GM06990 (cell line): ENCODE results near the gene PGGHG.

Experiments used
- DNase-seq: peaks from one replicate; pipeline ENCODE4 v3.0.0-alpha.2; 2011; ENCODE audit not compliant: insufficient read length; ENCODE audit errors: extremely low read depth
- H3K27me3 ChIP-seq: replicated peaks from 2 replicates; pipeline ENCODE4 v1.6.0; 2011; ENCODE audit warnings: low read length; ENCODE audit not compliant: control insufficient read depth, insufficient read depth
- H3K36me3 ChIP-seq: 2 replicates; pipeline ENCODE4 v1.5.1; 2011; ENCODE audit warnings: low read length; ENCODE audit not compliant: control insufficient read depth, insufficient read depth
- H3K4me3 ChIP-seq: replicated peaks from 2 replicates; pipeline ENCODE4 v1.5.1; 2011; ENCODE audit warnings: low read depth, mild to moderate bottlenecking, control low read depth, low read length
- CTCF ChIP-seq: IDR thresholded peaks from 2 replicates; pipeline ENCODE4 v1.5.1; 2011; ENCODE audit warnings: low read length, control low read depth, mild to moderate bottlenecking, inconsistent platforms; ENCODE audit not compliant: insufficient read depth, poor library complexity, severe bottlenecking

Gene PGGHG

DNA sequence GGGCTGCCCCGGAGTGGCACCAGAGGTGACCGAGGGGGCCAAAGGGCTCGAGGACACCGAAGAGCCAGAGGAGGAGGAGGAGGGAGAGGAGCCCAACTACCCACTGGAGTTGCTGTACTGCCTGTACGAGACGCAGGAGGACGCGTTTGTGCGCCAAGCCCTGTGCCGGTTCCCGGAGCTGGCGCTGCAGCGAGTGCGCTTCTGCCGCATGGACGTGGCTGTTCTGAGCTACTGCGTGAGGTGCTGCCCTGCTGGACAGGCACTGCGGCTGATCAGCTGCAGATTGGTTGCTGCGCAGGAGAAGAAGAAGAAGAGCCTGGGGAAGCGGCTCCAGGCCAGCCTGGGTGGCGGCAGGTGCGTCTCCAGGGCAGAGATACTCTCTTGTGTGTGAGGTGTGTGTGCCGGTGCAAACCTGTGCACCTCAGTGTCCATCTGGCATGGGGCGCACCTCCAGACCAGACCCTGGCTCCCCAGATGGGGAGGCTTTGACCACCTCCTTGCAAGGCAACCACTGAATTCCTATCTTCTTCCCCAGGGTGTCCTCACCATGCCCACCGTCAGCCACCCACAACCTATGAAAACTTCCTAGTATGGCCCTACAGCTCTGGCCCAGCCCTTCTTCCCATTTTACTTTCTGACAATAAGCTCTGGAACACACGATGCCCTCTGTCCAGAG lies 7.3 kb upstream of the PGGHG start:
- DNase-seq: no peak
- Histone ChIP-seq H3K36me3 (no peaks in the 10 kb centered on the region), H3K27me3 (peaks cover 2% of the 10 kb centered on the region; the same call in 1 of the 2 replicates), H3K4me3 (no peak overlapping the region)
- no peak for TF ChIP-seq CTCF

GRCh38 chr11:282171-282570 lies 6.8 kb upstream of the PGGHG start:
- H3K4me3 ChIP-seq: no peak overlapping the region
- H3K36me3 ChIP-seq: no peaks in the 10 kb centered on the region
- no peak for TF ChIP-seq CTCF
- H3K27me3 ChIP-seq: peaks cover 2% of the 10 kb centered on the region; the same call in 1 of the 2 replicates
- DNase-seq: no peak

- H3K36me3 ChIP-seq: no peaks in the 10 kb centered on the region
- no peak for TF ChIP-seq CTCF
- H3K27me3 ChIP-seq: peaks cover 2% of the 10 kb centered on the region; the same call in 1 of the 2 replicates
- no peak overlapping the region for H3K4me3 ChIP-seq
- DNase-seq: no peak
These were observed 6.1 kb upstream of the PGGHG start for GRCh38 chr11:282630-283360.

- no peak overlapping the region for H3K4me3 ChIP-seq
- DNase-seq: no peak
- TF ChIP-seq CTCF: no peak
- no peaks in the 10 kb centered on the region for H3K36me3 ChIP-seq
- peaks cover 2% of the 10 kb centered on the region; the same call in 1 of the 2 replicates for H3K27me3 ChIP-seq
These were observed 5.4 kb upstream of the PGGHG start for GRCh38 chr11:283405-284104.

DNA sequence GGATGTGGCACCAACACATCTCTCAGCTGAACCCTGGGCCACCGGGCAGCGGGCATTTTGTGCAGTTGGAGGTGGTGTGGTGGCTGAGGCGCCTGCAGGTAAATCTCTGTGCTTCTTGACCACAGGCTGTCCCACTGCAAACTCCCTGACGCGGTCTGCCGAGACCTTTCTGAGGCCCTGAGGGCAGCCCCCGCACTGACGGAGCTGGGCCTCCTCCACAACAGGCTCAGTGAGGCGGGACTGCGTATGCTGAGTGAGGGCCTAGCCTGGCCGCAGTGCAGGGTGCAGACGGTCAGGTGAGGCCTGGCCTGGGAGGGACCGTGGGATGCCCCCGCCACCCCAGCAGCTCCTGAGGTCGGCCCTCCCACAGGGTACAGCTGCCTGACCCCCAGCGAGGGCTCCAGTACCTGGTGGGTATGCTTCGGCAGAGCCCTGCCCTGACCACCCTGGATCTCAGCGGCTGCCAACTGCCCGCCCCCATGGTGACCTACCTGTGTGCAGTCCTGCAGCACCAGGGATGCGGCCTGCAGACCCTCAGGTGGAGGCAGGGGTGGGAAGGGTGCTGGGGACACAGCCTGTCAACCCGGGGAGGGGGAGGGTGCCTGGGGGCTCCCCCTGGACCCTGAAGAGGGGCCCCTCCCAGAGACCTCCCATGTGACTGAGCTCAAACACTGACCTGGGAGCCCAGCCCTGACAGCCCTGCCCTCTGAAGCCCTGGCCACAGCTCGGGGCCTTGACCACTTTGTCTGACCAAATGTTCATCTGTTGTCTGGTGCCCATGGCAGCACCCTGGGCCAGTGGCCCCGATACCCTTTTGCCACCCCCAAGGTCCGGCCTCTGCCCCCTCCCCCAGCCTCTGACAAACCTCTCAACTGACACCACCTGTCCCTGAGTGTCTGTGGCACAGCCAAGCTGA lies 4.6 kb upstream of the PGGHG start:
- H3K4me3 ChIP-seq: no peak overlapping the region
- H3K36me3 ChIP-seq: no peaks in the 10 kb centered on the region
- no peak for TF ChIP-seq CTCF
- peaks cover 2% of the 10 kb centered on the region; the same call in 1 of the 2 replicates for H3K27me3 ChIP-seq
- no peak for DNase-seq
